ENCODE results near the gene CCL1.
A peak's percentile ranks its signal among the peaks of the same experiment; 100 is the strongest.

The CCL1 gene

GRCh38 chr17:34382621-34383124 is 19.6 kb upstream of the CCL1 start:
- no peak for DNase-seq

GRCh38 chr17:34379868-34380267 is 16.8 kb upstream of the CCL1 start:
- DNase-seq, result no peak

- DNase-seq, result no peak
Measured at GRCh38 chr17:34378664-34379101, 15.7 kb upstream of the CCL1 start.

GRCh38 chr17:34377078-34377823 is 14.2 kb upstream of the CCL1 start:
- no peak for DNase-seq

GRCh38 chr17:34375426-34375997 is 12.5 kb upstream of the CCL1 start:
- no peak for DNase-seq

GRCh38 chr17:34374457-34374856 is 11.4 kb upstream of the CCL1 start:
- DNase-seq, result no peak

GRCh38 chr17:34371405-34372100 is 8.5 kb upstream of the CCL1 start:
- no peak for DNase-seq

- no peak for DNase-seq
Measured at GRCh38 chr17:34370997-34371395, 8.0 kb upstream of the CCL1 start.

GRCh38 chr17:34370376-34370996 is 7.5 kb upstream of the CCL1 start:
- no peak for DNase-seq

- no peak for DNase-seq
Measured at GRCh38 chr17:34369571-34369970, 6.5 kb upstream of the CCL1 start.

GRCh38 chr17:34368946-34369500 is 6.0 kb upstream of the CCL1 start:
- DNase-seq, result no peak

- no peak for DNase-seq
Measured at GRCh38 chr17:34368196-34368945, 5.3 kb upstream of the CCL1 start.

GRCh38 chr17:34367486-34368195 is 4.6 kb upstream of the CCL1 start:
- no peak for DNase-seq

- DNase-seq, result no peak
Measured at GRCh38 chr17:34366529-34367107, 3.6 kb upstream of the CCL1 start.

GRCh38 chr17:34366010-34366409 is 3.0 kb upstream of the CCL1 start:
- no peak for DNase-seq

- no peak for DNase-seq
Measured at GRCh38 chr17:34365340-34365739, 2.3 kb upstream of the CCL1 start.

GRCh38 chr17:34364751-34365150 is 1.7 kb upstream of the CCL1 start:
- no peak for DNase-seq

GRCh38 chr17:34361478-34362061 is 1.5 kb downstream of the CCL1 start:
- DNase-seq, result peak; percentile 53

- DNase-seq, result no peak
Measured at GRCh38 chr17:34360601-34361270, 2.3 kb downstream of the CCL1 start.

GRCh38 chr17:34358631-34359030 is 4.4 kb downstream of the CCL1 start:
- DNase-seq, result no peak
